ENCODE results near the gene ATP1B3.
A peak's percentile ranks its signal among the peaks of the same experiment; 100 is the strongest.

The ATP1B3 gene

DNA sequence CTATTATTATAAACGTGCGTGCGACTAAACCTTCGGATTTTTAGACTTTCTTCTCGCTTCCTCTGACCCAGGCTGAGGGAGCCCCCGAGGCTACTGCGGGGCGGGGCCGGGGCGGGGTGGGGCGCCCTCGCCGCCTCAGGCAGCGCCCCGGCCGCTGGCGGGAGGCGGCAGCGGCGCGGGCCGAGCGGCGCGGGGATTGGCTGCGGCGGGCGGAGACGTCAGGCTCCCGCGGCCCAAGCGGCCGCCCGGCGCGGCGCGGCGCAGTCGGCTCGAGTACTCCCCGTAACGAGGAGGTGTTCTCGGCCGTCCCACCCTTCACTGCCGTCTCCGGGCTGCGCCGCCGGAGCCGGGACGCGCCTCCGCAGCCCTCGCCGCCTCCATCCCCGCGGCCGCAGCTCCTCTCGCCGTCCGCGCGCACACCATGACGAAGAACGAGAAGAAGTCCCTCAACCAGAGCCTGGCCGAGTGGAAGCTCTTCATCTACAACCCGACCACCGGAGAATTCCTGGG is at the start of gene ATP1B3:
Gene ATP1B3 (plus strand): TSS at position 263 of the 510 bp plus-strand sequence. CDS start 159 bp downstream, at position 422.
- TF ChIP-seq, protein P1, sequence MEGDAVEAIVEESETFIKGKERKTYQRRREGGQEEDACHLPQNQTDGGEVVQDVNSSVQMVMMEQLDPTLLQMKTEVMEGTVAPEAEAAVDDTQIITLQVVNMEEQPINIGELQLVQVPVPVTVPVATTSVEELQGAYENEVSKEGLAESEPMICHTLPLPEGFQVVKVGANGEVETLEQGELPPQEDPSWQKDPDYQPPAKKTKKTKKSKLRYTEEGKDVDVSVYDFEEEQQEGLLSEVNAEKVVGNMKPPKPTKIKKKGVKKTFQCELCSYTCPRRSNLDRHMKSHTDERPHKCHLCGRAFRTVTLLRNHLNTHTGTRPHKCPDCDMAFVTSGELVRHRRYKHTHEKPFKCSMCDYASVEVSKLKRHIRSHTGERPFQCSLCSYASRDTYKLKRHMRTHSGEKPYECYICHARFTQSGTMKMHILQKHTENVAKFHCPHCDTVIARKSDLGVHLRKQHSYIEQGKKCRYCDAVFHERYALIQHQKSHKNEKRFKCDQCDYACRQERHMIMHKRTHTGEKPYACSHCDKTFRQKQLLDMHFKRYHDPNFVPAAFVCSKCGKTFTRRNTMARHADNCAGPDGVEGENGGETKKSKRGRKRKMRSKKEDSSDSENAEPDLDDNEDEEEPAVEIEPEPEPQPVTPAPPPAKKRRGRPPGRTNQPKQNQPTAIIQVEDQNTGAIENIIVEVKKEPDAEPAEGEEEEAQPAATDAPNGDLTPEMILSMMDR (IDR thresholded peaks at IDR 0.05; ENCODE audit: low read depth, low read length): no peak
- H3K4me3 ChIP-seq (replicated peaks in 1 of 2; ENCODE audit: low read depth in 2 of 2, low read length in 2 of 2): peak within 1 kb of the TSS; percentile 82 to 86
- DNase-seq (ENCODE audit: low read depth in 2 of 2): peak; percentile 76 to 89

GRCh38 chr3:141828487-141828886 is 48.0 kb upstream of the ATP1B3 start:
- DNase-seq (ENCODE audit: low read depth in 2 of 2): no peak
- H3K4me3 ChIP-seq (replicated peaks in 1 of 2; ENCODE audit: low read depth in 2 of 2, low read length in 2 of 2): no peak overlapping the region
- TF ChIP-seq, protein P1 (IDR thresholded peaks at IDR 0.05; ENCODE audit: low read depth, low read length): no peak

DNA sequence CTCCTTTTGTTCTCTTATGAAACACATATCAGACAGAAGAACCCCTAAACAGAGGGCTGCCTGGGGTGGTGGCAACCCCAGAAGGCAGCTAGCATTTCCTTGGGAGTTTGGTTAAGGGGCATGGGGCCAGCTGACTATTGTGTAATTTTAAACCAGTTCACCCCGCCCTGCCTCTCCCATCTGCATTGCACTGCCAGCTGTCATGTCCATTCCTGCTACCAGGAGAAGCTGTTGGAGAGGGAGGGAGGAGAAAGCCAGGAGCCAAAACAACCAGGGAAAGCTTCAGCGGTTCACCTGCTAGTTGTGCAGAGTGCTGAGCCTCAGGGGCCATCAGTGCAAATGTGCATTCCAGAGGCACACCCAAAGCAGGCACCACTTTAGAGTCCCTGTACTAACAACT is 47.6 kb upstream of the ATP1B3 start:
- H3K4me3 ChIP-seq (replicated peaks in 1 of 2; ENCODE audit: low read depth in 2 of 2, low read length in 2 of 2): no peak overlapping the region
- TF ChIP-seq, protein P1 (IDR thresholded peaks at IDR 0.05; ENCODE audit: low read depth, low read length): no peak
- DNase-seq (ENCODE audit: low read depth in 2 of 2): peak; percentile 42 to 67

DNA sequence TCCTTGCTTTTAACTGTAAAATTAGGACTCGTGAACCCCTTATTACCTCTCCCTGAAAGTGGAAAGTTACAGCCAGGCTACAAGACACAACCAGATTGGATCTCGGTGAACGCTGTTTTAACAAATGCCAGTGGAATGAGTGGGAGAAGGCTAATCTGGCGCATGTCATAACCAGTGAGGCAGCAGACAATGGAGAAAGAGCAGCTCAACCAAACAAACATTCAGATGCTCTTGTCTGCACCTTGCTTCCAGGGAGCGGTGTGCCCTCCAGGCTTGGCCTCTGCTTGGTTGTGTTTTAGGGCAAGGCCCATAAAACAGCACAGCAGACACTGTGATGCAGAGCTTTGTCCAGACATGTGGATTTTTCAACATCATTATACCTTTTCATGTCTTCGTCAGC is 45.9 kb upstream of the ATP1B3 start:
- TF ChIP-seq, protein P1 (IDR thresholded peaks at IDR 0.05; ENCODE audit: low read depth, low read length): no peak
- DNase-seq (ENCODE audit: low read depth in 2 of 2): peak; percentile 47 to 56
- no peak overlapping the region for H3K4me3 ChIP-seq (replicated peaks in 1 of 2; ENCODE audit: low read depth in 2 of 2, low read length in 2 of 2)

GRCh38 chr3:141834292-141834691 is 42.2 kb upstream of the ATP1B3 start:
- no peak for DNase-seq (ENCODE audit: low read depth in 2 of 2)
- TF ChIP-seq, protein P1 (IDR thresholded peaks at IDR 0.05; ENCODE audit: low read depth, low read length): no peak
- no peak overlapping the region for H3K4me3 ChIP-seq (replicated peaks in 1 of 2; ENCODE audit: low read depth in 2 of 2, low read length in 2 of 2)

DNA sequence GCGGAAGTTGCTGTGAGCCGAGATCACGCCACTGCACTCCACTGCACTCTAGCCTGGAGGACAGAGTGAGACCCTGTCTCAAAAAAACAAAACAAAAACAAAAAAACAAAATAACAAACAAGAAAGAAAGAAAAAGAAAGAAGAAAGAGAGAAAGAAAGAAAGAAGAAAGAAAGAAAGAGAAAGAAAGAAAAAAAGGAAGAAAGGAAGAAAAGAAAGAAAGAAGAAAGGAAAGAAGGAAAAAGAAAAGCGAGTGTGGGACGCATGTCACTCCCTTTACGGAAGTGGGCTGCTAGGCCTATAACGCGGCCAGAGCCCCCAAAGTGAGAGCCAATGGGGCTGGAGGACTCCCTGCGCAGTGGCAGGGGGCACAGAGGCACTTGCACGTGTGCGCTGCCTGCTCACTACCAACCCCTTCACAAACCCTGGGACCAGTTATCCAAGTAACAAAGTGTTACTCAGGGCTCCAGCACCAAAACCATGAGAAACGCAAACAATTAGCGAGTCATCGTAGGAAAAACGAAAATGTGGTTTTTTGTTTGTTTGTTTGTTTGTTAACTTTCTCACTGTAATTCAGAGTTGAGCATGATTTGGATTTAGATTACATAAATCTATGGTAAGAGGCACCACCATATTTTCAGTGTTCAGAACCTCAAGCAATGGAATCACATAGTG is 40.8 kb upstream of the ATP1B3 start:
- TF ChIP-seq, protein P1 (IDR thresholded peaks at IDR 0.05; ENCODE audit: low read depth, low read length): no peak
- no peak for DNase-seq (ENCODE audit: low read depth in 2 of 2)
- H3K4me3 ChIP-seq (replicated peaks in 1 of 2; ENCODE audit: low read depth in 2 of 2, low read length in 2 of 2): no peak overlapping the region
